ENCODE data around the gene IFT81. TPM values are rescaled to one million over a fixed set of nuclear protein-coding genes. Genes with fewer than 3 reads are reported as not detected.
"Not testable (repeated sequence)": the region's sequence is repeated elsewhere in the genome, so short reads cannot be mapped to it uniquely, and the experiment has no call there.

IFT81 gene
- total and polyA plus RNA-seq, 2 of the 13 experiments (the other 11 are each of a cell fraction or from before 2014, with no cell fraction given): 4.2 to 13.0 TPM

DNA sequence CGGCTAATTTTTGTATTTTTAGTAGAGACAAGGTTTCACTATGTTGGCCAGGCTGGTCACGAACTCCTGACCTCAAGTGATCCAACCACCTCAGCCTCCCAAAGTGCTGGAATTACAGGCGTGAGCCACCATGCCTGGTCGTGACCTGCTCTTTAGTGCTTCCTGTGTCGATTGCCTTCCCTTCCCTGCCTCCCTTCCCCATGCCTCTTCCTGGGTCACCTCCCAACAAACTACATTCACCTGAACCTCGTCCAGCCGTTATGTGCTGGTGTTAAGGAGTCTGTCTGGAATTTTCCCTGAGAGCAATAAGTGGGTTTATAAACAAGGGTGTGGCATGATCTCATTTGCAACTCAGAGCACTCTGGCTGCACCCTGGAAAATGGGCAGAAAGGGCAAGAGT lies 43.7 kb upstream of the IFT81 start:
- Histone ChIP-seq H3K27me3 (ENCODE audit: control insufficient read depth in 1 of 2, insufficient read depth in 2 of 2, low read length in 2 of 2) (no peaks in the 10 kb centered on the region), H3K27ac (ENCODE audit: extremely low read length, insufficient read depth, low read length) (peak overlapping the region; percentile 83), H2AFZ (ENCODE audit: low read length) (no peak overlapping the region), H4K20me1 (ENCODE audit: insufficient read depth, low read length) (no peaks in the 10 kb centered on the region), H3K9me3 (ENCODE audit: low read length) (no peaks in the 10 kb centered on the region), H3K4me1 (ENCODE audit: insufficient read depth, low read length) (peaks cover 56% of the 10 kb centered on the region), H3K4me2 (ENCODE audit: low read depth, low read length) (0 out of 2 replicates have a peak overlapping the region, but pooled peaks have one; percentile 82), H3K9ac (ENCODE audit: insufficient read depth, low read depth, low read length) (no peak overlapping the region; the same call in 1 of the 2 replicates), H3K79me2 (ENCODE audit: insufficient read depth, low read length) (no peaks in the 10 kb centered on the region), H3K36me3 (replicated peaks in 1 of 2; ENCODE audit: control insufficient read depth in 1 of 2, insufficient read depth in 2 of 2, low read length in 2 of 2) (no peaks in the 10 kb centered on the region), H3K4me3 (replicated peaks in 1 of 3; ENCODE audit: insufficient read depth in 1 of 3, low read depth in 2 of 3, low read length in 3 of 3) (no peak overlapping the region)
- in situ Hi-C loops (cut with HindIII; ENCODE audit: extremely low pct_ligation_motif_present, low pct_unique_long_range_greater_than_20kb) (no loop called here), intact Hi-C loops (cut with micrococcal nuclease; ENCODE audit: unreplicated experiment) (no loop called here)
- ChIA-PET CTCF (ENCODE audit: low intra/inter-chr PET ratio, low total read pairs) (no interaction called here), POLR2A (interaction anchor here (1.0 to 1.4 kb wide), 17 partner anchors 10 to 170 kb away, joined by 3 to 56 read pairs (median 5); partner anchors contain the start of genes ANKRD13A and C12orf76)
- TF ChIP-seq CCAR2 (optimal IDR thresholded peaks at IDR 0.05; ENCODE audit: low read depth, low read length) (no peak), MYNN (CRISPR knock-in tag; IDR thresholded peaks at IDR 0.05; ENCODE audit: low read depth) (0 out of 2 replicates have a peak, but pooled peaks have one; percentile 4), RBAK (CRISPR knock-in tag; IDR thresholded peaks at IDR 0.05) (no peak), CBX5 (CRISPR knock-in tag; IDR thresholded peaks at IDR 0.05; ENCODE audit: borderline replicate concordance) (no peak)
- FAIRE-seq: no peak
- WGBS (ENCODE audit: low lambda C conversion rate): 95% methylated on average over 7 of the region's 7 CpGs
- BruUV-seq (replicated peaks): no TSS peak
- ATAC-seq: no peak
- no peak for DNase-seq (ENCODE audit: low spot score)

- in situ Hi-C loops (cut with HindIII; ENCODE audit: extremely low pct_ligation_motif_present, low pct_unique_long_range_greater_than_20kb) (no loop called here), intact Hi-C loops (cut with micrococcal nuclease; ENCODE audit: unreplicated experiment) (no loop called here)
- Histone ChIP-seq H3K27me3 (ENCODE audit: control insufficient read depth in 1 of 2, insufficient read depth in 2 of 2, low read length in 2 of 2) (no peaks in the 10 kb centered on the region), H3K4me2 (ENCODE audit: low read depth, low read length) (no peak overlapping the region), H4K20me1 (ENCODE audit: insufficient read depth, low read length) (no peaks in the 10 kb centered on the region), H3K4me3 (replicated peaks in 1 of 3; ENCODE audit: insufficient read depth in 1 of 3, low read depth in 2 of 3, low read length in 3 of 3) (no peak overlapping the region), H3K9me3 (ENCODE audit: low read length) (no peaks in the 10 kb centered on the region), H3K79me2 (ENCODE audit: insufficient read depth, low read length) (no peaks in the 10 kb centered on the region), H3K9ac (ENCODE audit: insufficient read depth, low read depth, low read length) (no peak overlapping the region), H3K27ac (ENCODE audit: extremely low read length, insufficient read depth, low read length) (no peak overlapping the region), H2AFZ (ENCODE audit: low read length) (no peak overlapping the region), H3K36me3 (replicated peaks in 1 of 2; ENCODE audit: control insufficient read depth in 1 of 2, insufficient read depth in 2 of 2, low read length in 2 of 2) (no peaks in the 10 kb centered on the region), H3K4me1 (ENCODE audit: insufficient read depth, low read length) (peaks cover 55% of the 10 kb centered on the region)
- WGBS (ENCODE audit: low lambda C conversion rate): 77% methylated on average over 4 of the region's 4 CpGs
- POLR2A ChIA-PET: no interaction called here
- no peak for FAIRE-seq
- CTCF ChIA-PET (ENCODE audit: low intra/inter-chr PET ratio, low total read pairs): no interaction called here
- DNase-seq (ENCODE audit: low spot score): no peak
- no peak for ATAC-seq
- TF ChIP-seq, protein P1, sequence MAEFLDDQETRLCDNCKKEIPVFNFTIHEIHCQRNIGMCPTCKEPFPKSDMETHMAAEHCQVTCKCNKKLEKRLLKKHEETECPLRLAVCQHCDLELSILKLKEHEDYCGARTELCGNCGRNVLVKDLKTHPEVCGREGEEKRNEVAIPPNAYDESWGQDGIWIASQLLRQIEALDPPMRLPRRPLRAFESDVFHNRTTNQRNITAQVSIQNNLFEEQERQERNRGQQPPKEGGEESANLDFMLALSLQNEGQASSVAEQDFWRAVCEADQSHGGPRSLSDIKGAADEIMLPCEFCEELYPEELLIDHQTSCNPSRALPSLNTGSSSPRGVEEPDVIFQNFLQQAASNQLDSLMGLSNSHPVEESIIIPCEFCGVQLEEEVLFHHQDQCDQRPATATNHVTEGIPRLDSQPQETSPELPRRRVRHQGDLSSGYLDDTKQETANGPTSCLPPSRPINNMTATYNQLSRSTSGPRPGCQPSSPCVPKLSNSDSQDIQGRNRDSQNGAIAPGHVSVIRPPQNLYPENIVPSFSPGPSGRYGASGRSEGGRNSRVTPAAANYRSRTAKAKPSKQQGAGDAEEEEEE (CRISPR knock-in tag; IDR thresholded peaks at IDR 0.05; ENCODE audit: borderline replicate concordance): no peak
- TF ChIP-seq ZNF674 (CRISPR knock-in tag; IDR thresholded peaks at IDR 0.05; ENCODE audit: low read depth): no peak
- TF ChIP-seq, protein P2, sequence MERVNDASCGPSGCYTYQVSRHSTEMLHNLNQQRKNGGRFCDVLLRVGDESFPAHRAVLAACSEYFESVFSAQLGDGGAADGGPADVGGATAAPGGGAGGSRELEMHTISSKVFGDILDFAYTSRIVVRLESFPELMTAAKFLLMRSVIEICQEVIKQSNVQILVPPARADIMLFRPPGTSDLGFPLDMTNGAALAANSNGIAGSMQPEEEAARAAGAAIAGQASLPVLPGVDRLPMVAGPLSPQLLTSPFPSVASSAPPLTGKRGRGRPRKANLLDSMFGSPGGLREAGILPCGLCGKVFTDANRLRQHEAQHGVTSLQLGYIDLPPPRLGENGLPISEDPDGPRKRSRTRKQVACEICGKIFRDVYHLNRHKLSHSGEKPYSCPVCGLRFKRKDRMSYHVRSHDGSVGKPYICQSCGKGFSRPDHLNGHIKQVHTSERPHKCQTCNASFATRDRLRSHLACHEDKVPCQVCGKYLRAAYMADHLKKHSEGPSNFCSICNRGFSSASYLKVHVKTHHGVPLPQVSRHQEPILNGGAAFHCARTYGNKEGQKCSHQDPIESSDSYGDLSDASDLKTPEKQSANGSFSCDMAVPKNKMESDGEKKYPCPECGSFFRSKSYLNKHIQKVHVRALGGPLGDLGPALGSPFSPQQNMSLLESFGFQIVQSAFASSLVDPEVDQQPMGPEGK (CRISPR knock-in tag; IDR thresholded peaks at IDR 0.05): no peak
- BruUV-seq (replicated peaks): no TSS peak
These were observed 39.7 kb upstream of the IFT81 start for GRCh38 chr12:110084314-110085015.

DNA sequence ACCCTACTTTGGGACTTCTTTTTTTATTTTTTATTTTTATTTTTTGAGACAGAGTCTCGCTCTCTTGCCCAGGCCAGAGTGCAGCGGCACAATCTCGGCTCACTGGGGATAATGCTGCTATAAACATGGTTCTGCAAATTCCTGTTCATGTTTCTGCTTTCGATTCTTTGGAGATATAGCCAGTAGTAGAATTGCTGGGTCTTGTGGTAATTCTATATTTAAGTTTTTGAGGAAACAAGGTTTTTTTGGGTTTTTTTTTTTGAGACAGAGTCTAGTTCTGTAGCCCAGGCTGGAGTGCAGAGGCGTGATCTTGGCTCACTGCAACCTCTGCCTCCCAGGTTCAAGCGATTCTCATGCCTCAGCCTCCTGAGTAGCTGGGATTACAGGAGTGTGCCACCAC lies 35.9 kb upstream of the IFT81 start:
- 94% methylated on average over 6 of the region's 6 CpGs for WGBS (ENCODE audit: low lambda C conversion rate)
- POLR2A ChIA-PET; in situ Hi-C loops (cut with HindIII; ENCODE audit: extremely low pct_ligation_motif_present, low pct_unique_long_range_greater_than_20kb); H3K79me2 ChIP-seq (ENCODE audit: insufficient read depth, low read length); CTCF ChIA-PET (ENCODE audit: low intra/inter-chr PET ratio, low total read pairs); H3K4me3 ChIP-seq (replicated peaks in 1 of 3; ENCODE audit: insufficient read depth in 1 of 3, low read depth in 2 of 3, low read length in 3 of 3); FAIRE-seq; H3K27me3 ChIP-seq (ENCODE audit: control insufficient read depth in 1 of 2, insufficient read depth in 2 of 2, low read length in 2 of 2); DNase-seq (ENCODE audit: low spot score); intact Hi-C loops (cut with micrococcal nuclease; ENCODE audit: unreplicated experiment); H3K36me3 ChIP-seq (replicated peaks in 1 of 2; ENCODE audit: control insufficient read depth in 1 of 2, insufficient read depth in 2 of 2, low read length in 2 of 2); H3K9me3 ChIP-seq (ENCODE audit: low read length); H4K20me1 ChIP-seq (ENCODE audit: insufficient read depth, low read length); H3K9ac ChIP-seq (ENCODE audit: insufficient read depth, low read depth, low read length); H3K27ac ChIP-seq (ENCODE audit: extremely low read length, insufficient read depth, low read length); H3K4me2 ChIP-seq (ENCODE audit: low read depth, low read length); H2AFZ ChIP-seq (ENCODE audit: low read length); ATAC-seq; BruUV-seq (replicated peaks): not testable (repeated sequence)
- peaks cover 68% of the 10 kb centered on the region for H3K4me1 ChIP-seq (ENCODE audit: insufficient read depth, low read length)

Data from HepG2 (cell line).